Endothelial cell of umbilical vein (primary cell): ENCODE results near the gene CAMTA1. TPM values are rescaled to one million over a fixed set of nuclear protein-coding genes. Genes with fewer than 3 reads are reported as not detected.

Experiments used
- BruUV-seq: library from RNA; stranded (reverse); fragments of 400-500 nt; replicated peaks from 2 replicates; lab custom pipeline; 2021; lab: Mats Ljungman, UMichigan
- CTCF ChIA-PET: fragments of 300-600, 350-600 bp; sonication (Branson Sonifier 250); formaldehyde crosslinking; loops from one replicate; lab custom pipeline; 2021; ENCODE audit warnings: antibody characterized with exemption, inconsistent platforms; lab: Charles Lee
- POLR2A ChIA-PET: fragments of 300-600, 350-600 bp; sonication (Branson Sonifier 250); formaldehyde crosslinking; loops from one replicate; lab custom pipeline; 2021; ENCODE audit warnings: antibody characterized with exemption, inconsistent platforms; lab: Charles Lee
- DNase-seq: peaks from one replicate; pipeline ENCODE4 v3.0.0-alpha.2; 2011; ENCODE audit warnings: low read depth, low spot score
- FAIRE-seq: peaks from 2 replicates; lab custom pipeline; 2011; peaks lifted over from hg19 to GRCh38; lab: Jason Lieb, UNC
- H2AFZ ChIP-seq: 2 replicates; pipeline ENCODE4 v1.6.0; 2012; ENCODE audit warnings: low read depth, low read length, control low read depth, inconsistent platforms
- H3K27ac ChIP-seq: 2 replicates; pipeline ENCODE4 v1.5.1; 2011; ENCODE audit warnings: low read depth, mild to moderate bottlenecking, control low read depth, low read length, moderate library complexity; ENCODE audit not compliant: insufficient read depth
- H3K27me3 ChIP-seq, 2 experiments: 2 replicates each; pipeline versions ENCODE4 v1.6.0 to v1.6.1; 2011; ENCODE audit warnings: low read length in 2 of 2, mixed read lengths in 1 of 2; ENCODE audit not compliant: control insufficient read depth in 2 of 2, insufficient read depth in 2 of 2
- H3K36me3 ChIP-seq, 2 experiments: 2 replicates in 1 of 2; 3 replicates in 1 of 2; pipeline ENCODE4 v1.5.1; 2011; ENCODE audit warnings: low read length in 2 of 2, mild to moderate bottlenecking in 1 of 2, moderate library complexity in 1 of 2; ENCODE audit not compliant: control insufficient read depth in 2 of 2, insufficient read depth in 2 of 2; ENCODE audit errors: extremely low read depth in 1 of 2
- H3K4me1 ChIP-seq: 3 replicates; pipeline ENCODE4 v1.5.1; 2011; ENCODE audit warnings: mild to moderate bottlenecking, low read length; ENCODE audit not compliant: control insufficient read depth, insufficient read depth; ENCODE audit errors: extremely low read depth
- H3K4me2 ChIP-seq: 2 replicates; pipeline ENCODE4 v1.6.1; 2011; ENCODE audit warnings: low read length, control low read depth, mixed read lengths; ENCODE audit not compliant: insufficient read depth
- H3K4me3 ChIP-seq, 3 experiments: fragments of 200-600 bp in 1 of 3; sonication (generic), shearing (Covaris generic) in 1 of 3; replicated peaks in 1 of 3; 2 replicates each; pipeline ENCODE4 v1.5.1; 2011 to 2016; ENCODE audit warnings: control low read depth in 3 of 3, low read length in 3 of 3, mild to moderate bottlenecking in 2 of 3, inconsistent platforms in 1 of 3, low read depth in 1 of 3, moderate library complexity in 1 of 3; ENCODE audit not compliant: insufficient read depth in 1 of 3
- H3K79me2 ChIP-seq: 2 replicates; pipeline ENCODE4 v1.6.0; 2012; ENCODE audit warnings: low read length, inconsistent platforms; ENCODE audit not compliant: control insufficient read depth, insufficient read depth
- H3K9ac ChIP-seq: replicated peaks from 2 replicates; pipeline ENCODE3; 2011; ENCODE audit warnings: low read length, control low read depth; ENCODE audit not compliant: insufficient read depth; ENCODE audit errors: extremely low read depth
- H3K9me1 ChIP-seq: replicated peaks from 3 replicates; pipeline ENCODE4 v1.6.0; 2011; ENCODE audit warnings: mild to moderate bottlenecking, low read length; ENCODE audit not compliant: control insufficient read depth, insufficient read depth; ENCODE audit errors: extremely low read depth
- H3K9me3 ChIP-seq: replicated peaks from 2 replicates; pipeline ENCODE4 v1.5.1; 2012; ENCODE audit warnings: low read length, inconsistent platforms; ENCODE audit not compliant: control insufficient read depth, insufficient read depth
- H4K20me1 ChIP-seq: replicated peaks from 2 replicates; pipeline ENCODE3; 2011; ENCODE audit warnings: mild to moderate bottlenecking, low read length; ENCODE audit not compliant: control insufficient read depth, insufficient read depth; ENCODE audit errors: extremely low read depth
- EZH2 ChIP-seq: IDR thresholded peaks from 2 replicates; pipeline ENCODE4 v1.6.1; 2012; ENCODE audit warnings: borderline replicate concordance, low read depth, mild to moderate bottlenecking, moderate library complexity, low read length, inconsistent platforms; ENCODE audit not compliant: severe bottlenecking
- FOS ChIP-seq: IDR thresholded peaks from 2 replicates; pipeline ENCODE4 v1.6.1; 2011; ENCODE audit warnings: mild to moderate bottlenecking, low read length, moderate library complexity, borderline replicate concordance; ENCODE audit not compliant: insufficient read depth
- GATA2 ChIP-seq: IDR thresholded peaks from 2 replicates; pipeline ENCODE4 v1.7.0; 2011; ENCODE audit warnings: low read depth, mild to moderate bottlenecking, moderate library complexity, mixed read lengths, low read length; ENCODE audit not compliant: insufficient read length, insufficient read depth
- JUN ChIP-seq: IDR thresholded peaks from 2 replicates; pipeline ENCODE4 v1.6.1; 2011; ENCODE audit warnings: borderline replicate concordance, low read depth; ENCODE audit not compliant: insufficient read length, insufficient read depth
- MYC ChIP-seq: IDR thresholded peaks from one replicate; pipeline ENCODE4 v1.6.1; 2011; ENCODE audit warnings: mild to moderate bottlenecking, low read depth, low read length
- POLR2A ChIP-seq: IDR thresholded peaks from 2 replicates; pipeline ENCODE4 v1.6.1; 2012; ENCODE audit warnings: low read depth, mild to moderate bottlenecking, control low read depth, low read length
- POLR2AphosphoS5 ChIP-seq: IDR thresholded peaks from 2 replicates; pipeline ENCODE4 v1.6.1; 2012; ENCODE audit warnings: low read depth, mild to moderate bottlenecking, control low read depth, low read length, moderate library complexity; ENCODE audit not compliant: insufficient read depth
- dilution Hi-C: fragments of 300-500 bp; cut with MboI; formaldehyde crosslinking; loops from one replicate; pipeline ENCODE4 v1.15.0; 2019; ENCODE audit warnings: low sequenced_read_pairs; ENCODE audit not compliant: extremely low pct_ligation_motif_present
- intact Hi-C: fragments of 100-400 bp; cut with micrococcal nuclease; formaldehyde crosslinking; loops from one replicate; pipeline ENCODE4 v1.10.0; 2022
- polyA plus RNA-seq, 4 experiments: library from polyadenylated mRNA; depleted of rRNA in 3 of 4; stranded (reverse) in 3 of 4; unstranded in 1 of 4; fragments of >200 nt; gene quantifications; 2 replicates each; pipeline versions ENCODE4 v1.2.1 to v1.2.3, GENCODE V29; 2011 to 2012; ENCODE audit warnings: missing spikeins in 1 of 4
- total RNA-seq: library from RNA; stranded (reverse); gene quantifications from 2 replicates; pipeline ENCODE4 v1.2.3, GENCODE V29; 2021
- TF ChIP-seq, protein P1 (sequence below), 2 donors: IDR thresholded peaks; 1 replicate in 1 of 2; 2 replicates in 1 of 2; pipeline ENCODE4 v1.5.1; 2011; ENCODE audit warnings: low read length in 2 of 2, mild to moderate bottlenecking in 2 of 2, moderate library complexity in 2 of 2, control low read depth in 1 of 2, inconsistent platforms in 1 of 2, low read depth in 1 of 2; ENCODE audit not compliant: insufficient read depth in 1 of 2; ENCODE audit errors: extremely low read depth in 1 of 2
- TF ChIP-seq, protein P2 (sequence below): IDR thresholded peaks from 2 replicates; pipeline ENCODE4 v1.6.1; 2011; ENCODE audit not compliant: insufficient read depth, insufficient read length

The CAMTA1 gene
- total and polyA plus RNA-seq, 2 donors (not counting 3 experiments of a cell fraction or from before 2014, with no cell fraction given) = 50.8 to 92.7 TPM

DNA sequence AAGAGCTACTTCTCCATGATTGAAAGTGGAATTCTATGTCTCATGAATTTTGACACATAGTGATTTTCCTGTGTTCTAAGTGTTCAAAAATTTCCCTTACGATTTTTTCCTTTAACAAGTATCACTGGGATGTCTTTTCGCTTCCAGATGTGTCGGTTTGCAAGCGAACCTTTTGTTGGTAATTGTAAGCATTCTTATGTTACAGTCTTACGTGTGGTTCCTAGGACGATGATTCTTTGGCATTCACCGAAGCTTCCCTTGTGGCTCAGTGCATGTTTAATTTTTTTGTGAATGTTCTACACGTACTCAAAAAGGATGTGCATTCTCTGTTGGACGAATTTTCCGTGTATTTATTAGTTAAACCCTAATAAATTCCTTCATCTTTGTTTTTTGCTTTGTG, 211.6 kb downstream of the CAMTA1 start:
- no peak for TF ChIP-seq GATA2
- no peak for TF ChIP-seq MYC
- no peak overlapping the region for H3K9ac ChIP-seq
- BruUV-seq = no TSS peak
- POLR2A ChIA-PET = no interaction called here
- H2AFZ ChIP-seq = no peak overlapping the region
- H3K4me1 ChIP-seq = no peaks in the 10 kb centered on the region
- dilution Hi-C loops (no loop called here), intact Hi-C loops (no loop called here)
- no peaks in the 10 kb centered on the region for H4K20me1 ChIP-seq
- no peak for FAIRE-seq
- no peaks in the 10 kb centered on the region for H3K27me3 ChIP-seq
- no peaks in the 10 kb centered on the region for H3K79me2 ChIP-seq
- no peak for DNase-seq
- no peak overlapping the region for H3K4me3 ChIP-seq
- H3K27ac ChIP-seq = no peak overlapping the region
- no peaks in the 10 kb centered on the region for H3K9me3 ChIP-seq
- no peaks in the 10 kb centered on the region for H3K9me1 ChIP-seq
- H3K36me3 ChIP-seq = no peaks in the 10 kb centered on the region
- CTCF ChIA-PET = interaction anchor here (1.2 kb wide), 1 partner anchor 46 kb away, joined by 3 read pairs; no protein-coding TSS in a partner anchor
- no peak overlapping the region for H3K4me2 ChIP-seq

DNA sequence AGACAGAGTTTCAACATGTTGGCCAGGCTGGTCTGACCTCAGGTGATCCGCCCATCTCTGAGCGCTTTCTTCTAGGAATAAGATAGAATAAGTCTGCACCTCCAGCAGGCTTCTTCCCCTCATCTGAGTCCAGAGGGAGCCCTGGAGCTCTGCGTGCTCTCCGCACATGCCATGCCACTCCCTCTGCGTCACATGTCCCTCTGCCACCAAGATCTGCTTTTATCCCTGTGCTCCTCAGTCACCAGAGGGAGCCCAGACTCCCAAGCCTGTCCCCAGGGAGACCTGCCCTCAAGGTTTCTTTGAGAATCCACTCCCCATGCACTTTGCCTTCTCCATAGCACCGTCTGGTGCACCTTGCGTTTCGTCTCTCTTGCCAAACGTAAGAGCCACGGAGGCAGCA, 213.0 kb downstream of the CAMTA1 start:
- ChIA-PET POLR2A (no interaction called here), CTCF (no interaction called here)
- dilution Hi-C loops = no loop called here

More for the DNA sequence above, 213.0 kb downstream of the CAMTA1 start:
- Histone ChIP-seq H3K27me3 (no peaks in the 10 kb centered on the region), H3K9me3 (no peaks in the 10 kb centered on the region), H3K4me3 (no peak overlapping the region), H3K9ac (no peak overlapping the region), H4K20me1 (no peaks in the 10 kb centered on the region), H2AFZ (no peak overlapping the region), H3K4me2 (no peak overlapping the region), H3K36me3 (no peaks in the 10 kb centered on the region), H3K9me1 (no peaks in the 10 kb centered on the region), H3K27ac (no peak overlapping the region), H3K4me1 (no peaks in the 10 kb centered on the region), H3K79me2 (no peaks in the 10 kb centered on the region)
- no TSS peak for BruUV-seq
- intact Hi-C loops = no loop called here
- DNase-seq (no peak), FAIRE-seq (no peak)
- TF ChIP-seq, protein P1, sequence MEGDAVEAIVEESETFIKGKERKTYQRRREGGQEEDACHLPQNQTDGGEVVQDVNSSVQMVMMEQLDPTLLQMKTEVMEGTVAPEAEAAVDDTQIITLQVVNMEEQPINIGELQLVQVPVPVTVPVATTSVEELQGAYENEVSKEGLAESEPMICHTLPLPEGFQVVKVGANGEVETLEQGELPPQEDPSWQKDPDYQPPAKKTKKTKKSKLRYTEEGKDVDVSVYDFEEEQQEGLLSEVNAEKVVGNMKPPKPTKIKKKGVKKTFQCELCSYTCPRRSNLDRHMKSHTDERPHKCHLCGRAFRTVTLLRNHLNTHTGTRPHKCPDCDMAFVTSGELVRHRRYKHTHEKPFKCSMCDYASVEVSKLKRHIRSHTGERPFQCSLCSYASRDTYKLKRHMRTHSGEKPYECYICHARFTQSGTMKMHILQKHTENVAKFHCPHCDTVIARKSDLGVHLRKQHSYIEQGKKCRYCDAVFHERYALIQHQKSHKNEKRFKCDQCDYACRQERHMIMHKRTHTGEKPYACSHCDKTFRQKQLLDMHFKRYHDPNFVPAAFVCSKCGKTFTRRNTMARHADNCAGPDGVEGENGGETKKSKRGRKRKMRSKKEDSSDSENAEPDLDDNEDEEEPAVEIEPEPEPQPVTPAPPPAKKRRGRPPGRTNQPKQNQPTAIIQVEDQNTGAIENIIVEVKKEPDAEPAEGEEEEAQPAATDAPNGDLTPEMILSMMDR (IDR thresholded peaks at IDR 0.05; ENCODE audit: extremely low read depth in 1 of 2, insufficient read depth in 1 of 2, low read depth in 1 of 2, low read length in 2 of 2) = no peak
- TF ChIP-seq GATA2 (no peak), EZH2 (no peak), POLR2AphosphoS5 (no peak), JUN (no peak), FOS (no peak), MYC (no peak), POLR2A (no peak)
- TF ChIP-seq, protein P2, sequence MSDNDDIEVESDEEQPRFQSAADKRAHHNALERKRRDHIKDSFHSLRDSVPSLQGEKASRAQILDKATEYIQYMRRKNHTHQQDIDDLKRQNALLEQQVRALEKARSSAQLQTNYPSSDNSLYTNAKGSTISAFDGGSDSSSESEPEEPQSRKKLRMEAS = no peak
